A549 (cell line): ENCODE results near the gene UBA3. TPM values are rescaled to one million over a fixed set of nuclear protein-coding genes. Genes with fewer than 3 reads are reported as not detected.

Source experiments
- ATAC-seq, 2 experiments: fragments of 200-7000 bp in 1 of 2; fragments of >200 bp in 1 of 2; cut with Nextera tagmentation in 1 of 2; cut with Tn5 transposase in 1 of 2; 3 replicates each; pipeline versions ENCODE4 v1.8.0 to v1.9.1; 2018 to 2020; ENCODE audit warnings: mild to moderate bottlenecking in 1 of 2, moderate library complexity in 1 of 2
- CTCF ChIA-PET: fragments of 300-600 bp; sonication (Branson Sonifier 250); formaldehyde crosslinking; extraction: SDS; loops from one replicate; lab custom pipeline; 2021; ENCODE audit warnings: antibody characterized with exemption, inconsistent platforms; lab: Yijun Ruan, JAX
- POLR2A ChIA-PET: fragments of 350-600 bp; formaldehyde crosslinking; extraction: SDS; loops from one replicate; lab custom pipeline; 2021; ENCODE audit warnings: antibody characterized with exemption, inconsistent platforms; lab: Yijun Ruan, JAX
- DNase-seq, 2 experiments: peaks; one replicate each; pipeline versions ENCODE4 v3.0.0 to v3.0.0-alpha.2; 2011 to 2016; ENCODE audit warnings: low read depth in 1 of 2, low spot score in 1 of 2
- FAIRE-seq: peaks from 2 replicates; lab custom pipeline; 2011; peaks lifted over from hg19 to GRCh38; lab: Jason Lieb, UNC
- H3K27ac ChIP-seq, 2 experiments: fragments of >200 bp; sonication (Bioruptor Twin); formaldehyde crosslinking; 3 replicates each; pipeline ENCODE4 v1.5.1; 2016 to 2017
- H3K4me1 ChIP-seq: fragments of >200 bp; sonication (Bioruptor Twin); formaldehyde crosslinking; 3 replicates; pipeline ENCODE4 v1.6.1; 2016
- H3K4me2 ChIP-seq: fragments of >200 bp; sonication (Bioruptor Twin); formaldehyde crosslinking; 3 replicates; pipeline ENCODE4 v1.6.1; 2016
- H3K4me3 ChIP-seq: fragments of >200 bp; sonication (Bioruptor Twin); formaldehyde crosslinking; 3 replicates; pipeline ENCODE4 v1.5.1; 2016
- H3K9me3 ChIP-seq: fragments of >200 bp; sonication (Bioruptor Twin); formaldehyde crosslinking; 3 replicates; pipeline ENCODE4 v1.6.1; 2016
- ATOH8 ChIP-seq: fragments of 250-450 bp; sonication (Bioruptor Pico); IDR thresholded peaks from 2 replicates; pipeline ENCODE4 v1.5.0; 2020; ENCODE audit warnings: low read depth, mild to moderate bottlenecking, moderate library complexity
- CBX2 ChIP-seq: fragments of 200-600 bp; sonication (generic); IDR thresholded peaks from 2 replicates; pipeline ENCODE4 v1.6.1; 2016; ENCODE audit warnings: low read depth, mild to moderate bottlenecking, borderline replicate concordance
- CHD2 ChIP-seq: fragments of 150-350 bp; IDR thresholded peaks from 2 replicates; pipeline ENCODE4 v1.6.1; 2014; ENCODE audit warnings: low read length; ENCODE audit not compliant: partially characterized antibody
- EHF ChIP-seq: fragments of 250-450 bp; sonication (Bioruptor Pico); IDR thresholded peaks from 2 replicates; pipeline ENCODE4 v1.5.0; 2020; ENCODE audit warnings: mild to moderate bottlenecking
- EHMT2 ChIP-seq: fragments of 200-600 bp; sonication (generic); IDR thresholded peaks from 2 replicates; pipeline ENCODE4 v1.6.1; 2016; ENCODE audit warnings: antibody characterized with exemption, low read depth, mild to moderate bottlenecking, moderate library complexity
- ESRRA ChIP-seq: fragments of 150-350 bp; IDR thresholded peaks from 2 replicates; pipeline ENCODE4 v1.6.1; 2014; ENCODE audit warnings: mild to moderate bottlenecking, low read length, borderline replicate concordance
- FOSB ChIP-seq: fragments of 250-450 bp; sonication (Bioruptor Pico); IDR thresholded peaks from 2 replicates; pipeline ENCODE4 v1.5.0; 2020; ENCODE audit warnings: mild to moderate bottlenecking, moderate library complexity
- FOSL2 ChIP-seq, 2 experiments: fragments of 450-650 bp in 1 of 2; fragments of >200 bp in 1 of 2; sonication (Bioruptor Twin) in 1 of 2; formaldehyde crosslinking; IDR thresholded peaks; 2 replicates each; pipeline versions ENCODE4 v1.5.0 to v1.6.1; 2016 to 2020; ENCODE audit warnings: mild to moderate bottlenecking in 1 of 2, moderate library complexity in 1 of 2
- GATA3 ChIP-seq: IDR thresholded peaks from 2 replicates; pipeline ENCODE4 v1.6.1; 2012; ENCODE audit warnings: borderline replicate concordance
- HEYL ChIP-seq: fragments of 250-450 bp; sonication (Bioruptor Pico); IDR thresholded peaks from 2 replicates; pipeline ENCODE4 v1.8.0; 2021; ENCODE audit warnings: mild to moderate bottlenecking, moderate library complexity
- JUNB ChIP-seq: fragments of >200 bp; sonication (Bioruptor Twin); formaldehyde crosslinking; IDR thresholded peaks from 2 replicates; pipeline ENCODE4 v1.6.1; 2016
- KDM1A ChIP-seq: fragments of 200-600 bp; sonication (generic); IDR thresholded peaks from 2 replicates; pipeline ENCODE4 v1.6.1; 2016; ENCODE audit warnings: low read depth, mild to moderate bottlenecking
- KDM5A ChIP-seq: fragments of 200-600 bp; sonication (generic); IDR thresholded peaks from 2 replicates; pipeline ENCODE4 v1.6.1; 2016; ENCODE audit warnings: antibody characterized with exemption, mild to moderate bottlenecking
- MAFK ChIP-seq: fragments of 450-650 bp; IDR thresholded peaks from 2 replicates; pipeline ENCODE4 v1.6.1; 2014; ENCODE audit not compliant: partially characterized antibody
- POLR2AphosphoS2 ChIP-seq: conservative IDR thresholded peaks from 2 replicates; pipeline ENCODE4 v1.6.1; 2012; ENCODE audit warnings: low read length, improper control_type of control experiment, inconsistent platforms
- RAD21 ChIP-seq, 2 experiments: fragments of >200 bp in 1 of 2; sonication (Bioruptor Twin) in 1 of 2; formaldehyde crosslinking in 1 of 2; IDR thresholded peaks in 1 of 2; conservative IDR thresholded peaks in 1 of 2; 2 replicates in 1 of 2; 3 replicates in 1 of 2; pipeline ENCODE4 v1.6.1; 2012 to 2018; ENCODE audit warnings: inconsistent platforms in 1 of 2
- RARB ChIP-seq: fragments of 250-450 bp; sonication (Bioruptor Pico); IDR thresholded peaks from 2 replicates; pipeline ENCODE4 v1.8.0; 2021; ENCODE audit warnings: mild to moderate bottlenecking, moderate library complexity
- RFX5 ChIP-seq: fragments of 450-650 bp; IDR thresholded peaks from 2 replicates; pipeline ENCODE4 v1.7.1; 2014; ENCODE audit warnings: antibody characterized with exemption, mild to moderate bottlenecking, moderate library complexity
- RNF2 ChIP-seq: fragments of 200-600 bp; sonication (generic); IDR thresholded peaks from 2 replicates; pipeline ENCODE4 v1.6.1; 2016; ENCODE audit warnings: low read depth, mild to moderate bottlenecking, antibody characterized with exemption, moderate library complexity, borderline replicate concordance
- SMC3 ChIP-seq: fragments of >200 bp; sonication (Bioruptor Twin); formaldehyde crosslinking; IDR thresholded peaks from 3 replicates; pipeline ENCODE4 v1.6.1; 2018; ENCODE audit warnings: inconsistent platforms
- WGBS: methylation state at CpG from one replicate; pipeline ENCODE4 v1.1.6; 2017; ENCODE audit errors: missing lambda C conversion rate; 5-methylcytosine and 5-hydroxymethylcytosine counted together
- polyA plus RNA-seq, 4 experiments: library from polyadenylated mRNA; depleted of rRNA in 3 of 4; stranded (reverse); fragments of >200 nt; fragmentation: RNase III in 1 of 4; extraction: RNeasy Plus Mini Kit Qiagen cat#74134 plus additional on column Dnase treatment in 1 of 4; gene quantifications; 2 replicates in 3 of 4; 3 replicates in 1 of 4; pipeline ENCODE4 v1.2.3, GENCODE V29; 2011 to 2017
- TF ChIP-seq, protein P1 (sequence below): fragments of 250-450 bp; sonication (Bioruptor Pico); IDR thresholded peaks from 2 replicates; pipeline ENCODE4 v1.5.0; 2021; ENCODE audit warnings: mild to moderate bottlenecking, moderate library complexity, borderline replicate concordance
- TF ChIP-seq, protein P2 (sequence below): fragments of >200 bp; sonication (Bioruptor Twin); formaldehyde crosslinking; IDR thresholded peaks from 3 replicates; pipeline ENCODE4 v1.6.1; 2016
- TF ChIP-seq, protein P3 (sequence below): fragments of 200-600 bp; sonication (generic); IDR thresholded peaks from 2 replicates; pipeline ENCODE4 v1.6.1; 2016; ENCODE audit warnings: antibody characterized with exemption, mild to moderate bottlenecking, moderate library complexity
- TF ChIP-seq, protein P4 (sequence below): IDR thresholded peaks from 2 replicates; pipeline ENCODE4 v1.6.1; 2012; ENCODE audit warnings: low read depth, borderline replicate concordance

Gene UBA3
- polyA plus RNA-seq, 2 of the 4 experiments (the other 2 are of a cell fraction) = 50.0 to 62.7 TPM

DNA sequence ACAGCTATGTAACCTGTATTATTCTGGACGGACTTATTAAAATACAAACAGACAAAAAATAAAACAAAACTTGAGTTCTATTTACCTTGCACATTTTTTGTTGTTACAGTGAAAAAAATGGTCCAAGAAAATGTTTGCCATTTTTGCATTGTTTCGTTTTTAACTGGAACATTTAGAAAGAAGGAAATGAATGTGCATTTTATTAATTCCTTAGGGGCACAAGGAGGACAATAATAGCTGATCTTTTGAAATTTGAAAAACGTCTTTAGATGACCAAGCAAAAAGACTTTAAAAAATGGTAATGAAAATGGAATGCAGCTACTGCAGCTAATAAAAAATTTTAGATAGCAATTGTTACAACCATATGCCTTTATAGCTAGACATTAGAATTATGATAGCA is 25.2 kb upstream of the UBA3 start:
- 49% methylated on average over 3 of the region's 3 CpGs for WGBS
- Histone ChIP-seq H3K9me3 (no peaks in the 10 kb centered on the region), H3K27ac (no peak overlapping the region), H3K4me3 (no peak overlapping the region)
- ATAC-seq = no peak
- CTCF ChIA-PET = interaction anchor here (3.7 kb wide), 1 partner anchor 15 kb away, joined by 19 read pairs; no protein-coding TSS in a partner anchor
- DNase-seq = no peak
- TF ChIP-seq, protein P1, sequence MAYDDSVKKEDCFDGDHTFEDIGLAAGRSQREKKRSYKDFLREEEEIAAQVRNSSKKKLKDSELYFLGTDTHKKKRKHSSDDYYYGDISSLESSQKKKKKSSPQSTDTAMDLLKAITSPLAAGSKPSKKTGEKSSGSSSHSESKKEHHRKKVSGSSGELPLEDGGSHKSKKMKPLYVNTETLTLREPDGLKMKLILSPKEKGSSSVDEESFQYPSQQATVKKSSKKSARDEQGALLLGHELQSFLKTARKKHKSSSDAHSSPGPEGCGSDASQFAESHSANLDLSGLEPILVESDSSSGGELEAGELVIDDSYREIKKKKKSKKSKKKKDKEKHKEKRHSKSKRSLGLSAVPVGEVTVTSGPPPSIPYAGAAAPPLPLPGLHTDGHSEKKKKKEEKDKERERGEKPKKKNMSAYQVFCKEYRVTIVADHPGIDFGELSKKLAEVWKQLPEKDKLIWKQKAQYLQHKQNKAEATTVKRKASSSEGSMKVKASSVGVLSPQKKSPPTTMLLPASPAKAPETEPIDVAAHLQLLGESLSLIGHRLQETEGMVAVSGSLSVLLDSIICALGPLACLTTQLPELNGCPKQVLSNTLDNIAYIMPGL (CRISPR knock-in tag) = no peak
- TF ChIP-seq SMC3 = no peak
- TF ChIP-seq CBX2 = no peak
- TF ChIP-seq, protein P2, sequence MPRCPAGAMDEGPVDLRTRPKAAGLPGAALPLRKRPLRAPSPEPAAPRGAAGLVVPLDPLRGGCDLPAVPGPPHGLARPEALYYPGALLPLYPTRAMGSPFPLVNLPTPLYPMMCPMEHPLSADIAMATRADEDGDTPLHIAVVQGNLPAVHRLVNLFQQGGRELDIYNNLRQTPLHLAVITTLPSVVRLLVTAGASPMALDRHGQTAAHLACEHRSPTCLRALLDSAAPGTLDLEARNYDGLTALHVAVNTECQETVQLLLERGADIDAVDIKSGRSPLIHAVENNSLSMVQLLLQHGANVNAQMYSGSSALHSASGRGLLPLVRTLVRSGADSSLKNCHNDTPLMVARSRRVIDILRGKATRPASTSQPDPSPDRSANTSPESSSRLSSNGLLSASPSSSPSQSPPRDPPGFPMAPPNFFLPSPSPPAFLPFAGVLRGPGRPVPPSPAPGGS = no peak
- no peak for TF ChIP-seq EHMT2
- TF ChIP-seq MAFK = no peak
- TF ChIP-seq ATOH8 (CRISPR knock-in tag) = no peak
- TF ChIP-seq GATA3 = no peak
- TF ChIP-seq KDM5A = no peak
- TF ChIP-seq HEYL (CRISPR knock-in tag) = no peak
- no peak for TF ChIP-seq JUNB
- no peak for TF ChIP-seq RAD21 (conservative IDR thresholded peaks at IDR 0.05 in 1 of 2, IDR thresholded peaks at IDR 0.05 in 1 of 2)
- TF ChIP-seq ESRRA = no peak
- TF ChIP-seq POLR2AphosphoS2 = no peak
- no peak for TF ChIP-seq RNF2
- TF ChIP-seq RARB = no peak
- no peak for TF ChIP-seq RFX5
- TF ChIP-seq, protein P3, sequence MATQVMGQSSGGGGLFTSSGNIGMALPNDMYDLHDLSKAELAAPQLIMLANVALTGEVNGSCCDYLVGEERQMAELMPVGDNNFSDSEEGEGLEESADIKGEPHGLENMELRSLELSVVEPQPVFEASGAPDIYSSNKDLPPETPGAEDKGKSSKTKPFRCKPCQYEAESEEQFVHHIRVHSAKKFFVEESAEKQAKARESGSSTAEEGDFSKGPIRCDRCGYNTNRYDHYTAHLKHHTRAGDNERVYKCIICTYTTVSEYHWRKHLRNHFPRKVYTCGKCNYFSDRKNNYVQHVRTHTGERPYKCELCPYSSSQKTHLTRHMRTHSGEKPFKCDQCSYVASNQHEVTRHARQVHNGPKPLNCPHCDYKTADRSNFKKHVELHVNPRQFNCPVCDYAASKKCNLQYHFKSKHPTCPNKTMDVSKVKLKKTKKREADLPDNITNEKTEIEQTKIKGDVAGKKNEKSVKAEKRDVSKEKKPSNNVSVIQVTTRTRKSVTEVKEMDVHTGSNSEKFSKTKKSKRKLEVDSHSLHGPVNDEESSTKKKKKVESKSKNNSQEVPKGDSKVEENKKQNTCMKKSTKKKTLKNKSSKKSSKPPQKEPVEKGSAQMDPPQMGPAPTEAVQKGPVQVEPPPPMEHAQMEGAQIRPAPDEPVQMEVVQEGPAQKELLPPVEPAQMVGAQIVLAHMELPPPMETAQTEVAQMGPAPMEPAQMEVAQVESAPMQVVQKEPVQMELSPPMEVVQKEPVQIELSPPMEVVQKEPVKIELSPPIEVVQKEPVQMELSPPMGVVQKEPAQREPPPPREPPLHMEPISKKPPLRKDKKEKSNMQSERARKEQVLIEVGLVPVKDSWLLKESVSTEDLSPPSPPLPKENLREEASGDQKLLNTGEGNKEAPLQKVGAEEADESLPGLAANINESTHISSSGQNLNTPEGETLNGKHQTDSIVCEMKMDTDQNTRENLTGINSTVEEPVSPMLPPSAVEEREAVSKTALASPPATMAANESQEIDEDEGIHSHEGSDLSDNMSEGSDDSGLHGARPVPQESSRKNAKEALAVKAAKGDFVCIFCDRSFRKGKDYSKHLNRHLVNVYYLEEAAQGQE = no peak
- TF ChIP-seq, all 56 proteins: peak for 0
- H3K4me1 ChIP-seq = no peaks in the 10 kb centered on the region
- no peak overlapping the region for H3K4me2 ChIP-seq
- FAIRE-seq = no peak
- POLR2A ChIA-PET = no interaction called here

- ATAC-seq (no peak), DNase-seq (no peak), FAIRE-seq (no peak)
- Histone ChIP-seq H3K9me3 (no peaks in the 10 kb centered on the region), H3K4me3 (no peak overlapping the region), H3K4me1 (no peaks in the 10 kb centered on the region), H3K27ac (no peak overlapping the region), H3K4me2 (no peak overlapping the region)
- TF ChIP-seq, protein P2 = no peak
- no peak for TF ChIP-seq FOSB
- TF ChIP-seq ESRRA = no peak
- no peak for TF ChIP-seq FOSL2 (IDR thresholded peaks at IDR 0.05)
- TF ChIP-seq FOSL2 (CRISPR knock-in tag; IDR thresholded peaks at IDR 0.05) = no peak
- no peak for TF ChIP-seq KDM1A
- TF ChIP-seq EHF (CRISPR knock-in tag) = no peak
- TF ChIP-seq, protein P4, sequence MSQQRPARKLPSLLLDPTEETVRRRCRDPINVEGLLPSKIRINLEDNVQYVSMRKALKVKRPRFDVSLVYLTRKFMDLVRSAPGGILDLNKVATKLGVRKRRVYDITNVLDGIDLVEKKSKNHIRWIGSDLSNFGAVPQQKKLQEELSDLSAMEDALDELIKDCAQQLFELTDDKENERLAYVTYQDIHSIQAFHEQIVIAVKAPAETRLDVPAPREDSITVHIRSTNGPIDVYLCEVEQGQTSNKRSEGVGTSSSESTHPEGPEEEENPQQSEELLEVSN = no peak
- TF ChIP-seq CHD2 = no peak
- TF ChIP-seq MAFK = no peak
- ChIA-PET POLR2A (no interaction called here), CTCF (interaction anchor here (3.7 kb wide), 1 partner anchor 16 kb away, joined by 19 read pairs; no protein-coding TSS in a partner anchor)
- 88% methylated on average over 8 of the region's 8 CpGs for WGBS
These were observed 24.4 kb upstream of the UBA3 start for GRCh38 chr3:69104586-69104985.
